Upper lobe of left lung (tissue), 4 donors: ENCODE data around the gene B4GALT1.

Experiments
- EP300 ChIP-seq, 4 donors: sonication (generic); formaldehyde crosslinking; IDR thresholded peaks; one replicate each; pipeline ENCODE4 v1.5.1; 2017; ENCODE audit warnings: antibody characterized with exemption in 4 of 4, control low read depth in 2 of 4
- POLR2A ChIP-seq, 4 donors: fragments of 450-650 bp; IDR thresholded peaks; one replicate each; pipeline ENCODE4 v1.5.1; 2016 to 2017; ENCODE audit warnings: antibody characterized with exemption in 4 of 4, mild to moderate bottlenecking in 2 of 4
- POLR2AphosphoS5 ChIP-seq, 2 donors: sonication (generic); formaldehyde crosslinking; IDR thresholded peaks; one replicate each; pipeline ENCODE4 v1.5.1; 2017; ENCODE audit warnings: antibody characterized with exemption in 2 of 2
- TF ChIP-seq, protein P1 (sequence below), 6 experiments: fragments of 450-650 bp in 4 of 6; fragments of 200-600 bp in 2 of 6; sonication (generic) in 2 of 6; IDR thresholded peaks; one replicate each; pipeline ENCODE4 v1.5.1; 2016 to 2019; ENCODE audit warnings: antibody characterized with exemption in 6 of 6

GRCh38 chr9:33165263-33166151 is 1.6 kb downstream of the B4GALT1 start:
- TF ChIP-seq POLR2AphosphoS5 (IDR thresholded peaks at IDR 0.05): peak; percentile 66 to 76
- TF ChIP-seq, protein P1, sequence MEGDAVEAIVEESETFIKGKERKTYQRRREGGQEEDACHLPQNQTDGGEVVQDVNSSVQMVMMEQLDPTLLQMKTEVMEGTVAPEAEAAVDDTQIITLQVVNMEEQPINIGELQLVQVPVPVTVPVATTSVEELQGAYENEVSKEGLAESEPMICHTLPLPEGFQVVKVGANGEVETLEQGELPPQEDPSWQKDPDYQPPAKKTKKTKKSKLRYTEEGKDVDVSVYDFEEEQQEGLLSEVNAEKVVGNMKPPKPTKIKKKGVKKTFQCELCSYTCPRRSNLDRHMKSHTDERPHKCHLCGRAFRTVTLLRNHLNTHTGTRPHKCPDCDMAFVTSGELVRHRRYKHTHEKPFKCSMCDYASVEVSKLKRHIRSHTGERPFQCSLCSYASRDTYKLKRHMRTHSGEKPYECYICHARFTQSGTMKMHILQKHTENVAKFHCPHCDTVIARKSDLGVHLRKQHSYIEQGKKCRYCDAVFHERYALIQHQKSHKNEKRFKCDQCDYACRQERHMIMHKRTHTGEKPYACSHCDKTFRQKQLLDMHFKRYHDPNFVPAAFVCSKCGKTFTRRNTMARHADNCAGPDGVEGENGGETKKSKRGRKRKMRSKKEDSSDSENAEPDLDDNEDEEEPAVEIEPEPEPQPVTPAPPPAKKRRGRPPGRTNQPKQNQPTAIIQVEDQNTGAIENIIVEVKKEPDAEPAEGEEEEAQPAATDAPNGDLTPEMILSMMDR (IDR thresholded peaks at IDR 0.05): no peak
- peak in 3 of 4 donors; percentile 49 to 59 (median 57) for TF ChIP-seq POLR2A (IDR thresholded peaks at IDR 0.05)
- TF ChIP-seq EP300 (IDR thresholded peaks at IDR 0.05): peak in 1 of 4 donors; percentile 79
